ENCODE measurements around the gene HIPK2. TPM values are rescaled to one million over a fixed set of nuclear protein-coding genes. Genes with fewer than 3 reads are reported as not detected.

The HIPK2 gene
- total and polyA plus RNA-seq, 2 of the 4 experiments (the other 2 are of a cell fraction) = 22.0 to 27.1 TPM

DNA sequence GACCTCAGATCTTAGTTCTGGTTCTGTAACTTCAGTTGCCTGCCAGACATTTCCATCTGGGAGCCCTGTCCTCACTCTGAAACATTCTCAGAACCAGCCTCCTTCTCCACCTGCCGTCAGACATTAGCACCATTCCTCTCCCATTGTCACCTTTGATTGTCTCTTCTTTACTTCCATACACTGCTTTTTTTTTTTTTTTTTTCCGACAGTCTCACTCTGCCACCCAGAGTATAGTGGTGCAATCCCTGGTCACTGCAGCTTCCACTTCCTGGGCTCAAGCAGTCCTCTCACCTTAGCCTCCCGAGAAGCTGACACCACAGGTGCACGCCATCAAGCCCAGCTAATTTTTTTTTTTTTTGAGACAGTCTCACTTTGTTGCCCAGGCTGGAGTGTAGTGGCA is 21.1 kb upstream of the HIPK2 start:
- Histone ChIP-seq H4K8ac (ENCODE audit: low read depth in 2 of 2, low read length in 2 of 2) (no peak overlapping the region), H3K18ac (ENCODE audit: low read depth, low read length) (0 out of 2 replicates have a peak overlapping the region, but pooled peaks have one; percentile 8), H3K4me2 (ENCODE audit: low read depth, low read length) (no peak overlapping the region), H3K4me3 (ENCODE audit: insufficient read depth, low read depth, low read length) (no peak overlapping the region), H2AK5ac (ENCODE audit: low read depth, low read length) (no peak overlapping the region), H4K91ac (ENCODE audit: insufficient read depth, low read depth, low read length) (no peak overlapping the region), H4K20me1 (ENCODE audit: insufficient read depth, low read length) (no peaks in the 10 kb centered on the region), H3K4ac (ENCODE audit: low read depth, low read length) (no peak overlapping the region), H2AFZ (replicated peaks; ENCODE audit: low read length, poor library complexity) (no peak overlapping the region), H3K9me3 (ENCODE audit: control insufficient read depth, insufficient read depth, low read length) (peaks cover 2% of the 10 kb centered on the region; the same call in 1 of the 2 replicates), H3K23ac (ENCODE audit: low read depth, low read length) (no peak overlapping the region), H3K27ac (ENCODE audit: insufficient read depth, low read length) (no peak overlapping the region), H4K5ac (ENCODE audit: low read depth, low read length) (no peak overlapping the region), H3K36me3 (ENCODE audit: control insufficient read depth, insufficient read depth, low read length) (peaks cover 7% of the 10 kb centered on the region), H3K14ac (replicated peaks; ENCODE audit: low read depth, low read length) (no peak overlapping the region), H2BK15ac (ENCODE audit: low read depth, low read length) (no peak overlapping the region), H3K79me1 (ENCODE audit: low read depth in 1 of 2, low read length in 2 of 2) (0 out of 4 replicates have a peak, but pooled peaks cover 0 to 7% of the 10 kb centered on the region in 2 experiments), H3K27me3 (ENCODE audit: control insufficient read depth, insufficient read depth, low read length) (no peaks in the 10 kb centered on the region), H2BK20ac (ENCODE audit: low read depth, low read length) (no peak overlapping the region), H3K4me1 (ENCODE audit: control insufficient read depth, insufficient read depth, low read length) (peaks cover 8% of the 10 kb centered on the region), H3K9ac (ENCODE audit: low read depth, low read length) (no peak overlapping the region), H3K56ac (ENCODE audit: extremely low read depth, insufficient read depth, low read length) (no peak overlapping the region), H2BK5ac (ENCODE audit: low read depth, low read length, poor library complexity, severe bottlenecking) (no peak overlapping the region), H2BK120ac (ENCODE audit: low read depth, low read length) (no peak overlapping the region), H2AK9ac (replicated peaks; ENCODE audit: low read depth, low read length, poor library complexity) (no peak overlapping the region), H3K9me1 (ENCODE audit: insufficient read depth, low read length) (no peaks in the 10 kb centered on the region)
- TF ChIP-seq, protein P1, sequence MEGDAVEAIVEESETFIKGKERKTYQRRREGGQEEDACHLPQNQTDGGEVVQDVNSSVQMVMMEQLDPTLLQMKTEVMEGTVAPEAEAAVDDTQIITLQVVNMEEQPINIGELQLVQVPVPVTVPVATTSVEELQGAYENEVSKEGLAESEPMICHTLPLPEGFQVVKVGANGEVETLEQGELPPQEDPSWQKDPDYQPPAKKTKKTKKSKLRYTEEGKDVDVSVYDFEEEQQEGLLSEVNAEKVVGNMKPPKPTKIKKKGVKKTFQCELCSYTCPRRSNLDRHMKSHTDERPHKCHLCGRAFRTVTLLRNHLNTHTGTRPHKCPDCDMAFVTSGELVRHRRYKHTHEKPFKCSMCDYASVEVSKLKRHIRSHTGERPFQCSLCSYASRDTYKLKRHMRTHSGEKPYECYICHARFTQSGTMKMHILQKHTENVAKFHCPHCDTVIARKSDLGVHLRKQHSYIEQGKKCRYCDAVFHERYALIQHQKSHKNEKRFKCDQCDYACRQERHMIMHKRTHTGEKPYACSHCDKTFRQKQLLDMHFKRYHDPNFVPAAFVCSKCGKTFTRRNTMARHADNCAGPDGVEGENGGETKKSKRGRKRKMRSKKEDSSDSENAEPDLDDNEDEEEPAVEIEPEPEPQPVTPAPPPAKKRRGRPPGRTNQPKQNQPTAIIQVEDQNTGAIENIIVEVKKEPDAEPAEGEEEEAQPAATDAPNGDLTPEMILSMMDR (conservative IDR thresholded peaks at IDR 0.05; ENCODE audit: low read depth, low read length) = no peak
- TF ChIP-seq RAD21 (IDR thresholded peaks at IDR 0.05; ENCODE audit: low read length) = no peak
- no peak for TF ChIP-seq RCOR1 (IDR thresholded peaks at IDR 0.05; ENCODE audit: insufficient replicate concordance, low read length)
- TF ChIP-seq RFX5 (IDR thresholded peaks at IDR 0.05; ENCODE audit: low read depth, low read length) = no peak
- no peak for TF ChIP-seq SMC3 (IDR thresholded peaks at IDR 0.05; ENCODE audit: low read depth, low read length)
- TF ChIP-seq POLR2A (IDR thresholded peaks at IDR 0.05; ENCODE audit: low read depth, low read length) = no peak
- TF ChIP-seq, protein P2, sequence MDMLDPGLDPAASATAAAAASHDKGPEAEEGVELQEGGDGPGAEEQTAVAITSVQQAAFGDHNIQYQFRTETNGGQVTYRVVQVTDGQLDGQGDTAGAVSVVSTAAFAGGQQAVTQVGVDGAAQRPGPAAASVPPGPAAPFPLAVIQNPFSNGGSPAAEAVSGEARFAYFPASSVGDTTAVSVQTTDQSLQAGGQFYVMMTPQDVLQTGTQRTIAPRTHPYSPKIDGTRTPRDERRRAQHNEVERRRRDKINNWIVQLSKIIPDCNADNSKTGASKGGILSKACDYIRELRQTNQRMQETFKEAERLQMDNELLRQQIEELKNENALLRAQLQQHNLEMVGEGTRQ (IDR thresholded peaks at IDR 0.05; ENCODE audit: low read depth, low read length) = no peak
- no peak for TF ChIP-seq MAFK (IDR thresholded peaks at IDR 0.05; ENCODE audit: low read depth, low read length)
- TF ChIP-seq MXI1 (IDR thresholded peaks at IDR 0.05; ENCODE audit: borderline replicate concordance, low read depth, low read length) = no peak
- TF ChIP-seq BHLHE40 (IDR thresholded peaks at IDR 0.05; ENCODE audit: low read depth, low read length) = no peak
- no peak for TF ChIP-seq MAZ (IDR thresholded peaks at IDR 0.05; ENCODE audit: borderline replicate concordance, low read depth, low read length)
- TF ChIP-seq ELK1 (IDR thresholded peaks at IDR 0.05; ENCODE audit: borderline replicate concordance, low read depth, low read length) = no peak
- TF ChIP-seq CHD1 (IDR thresholded peaks at IDR 0.05; ENCODE audit: low read depth, low read length) = no peak
- TF ChIP-seq FOS (IDR thresholded peaks at IDR 0.05; ENCODE audit: low read depth, low read length) = no peak
- TF ChIP-seq NFE2L2 (IDR thresholded peaks at IDR 0.05; ENCODE audit: low read depth, low read length) = no peak
- TF ChIP-seq CEBPB (IDR thresholded peaks at IDR 0.05; ENCODE audit: low read depth, low read length) = no peak
- intact Hi-C loops (cut with micrococcal nuclease) = no loop called here
- in situ Hi-C loops (cut with MboI; ENCODE audit: low sequenced_read_pairs) = no loop called here
- 100% methylated on average over 2 of the region's 4 CpGs; no CpG with 5 or more reads in 1 of the 2 experiments for WGBS, 2 experiments (ENCODE audit: extremely low coverage in 2 of 2, insufficient read length in 1 of 2)
- DNase-seq (no peak), ATAC-seq (ENCODE audit: low read depth) (no peak)
- CTCF ChIA-PET = interaction anchor here (0.6 kb wide), 1 partner anchor 180 kb away, joined by 4 read pairs; no protein-coding TSS in a partner anchor
- POLR2A ChIA-PET (ENCODE audit: unreplicated experiment) = no interaction called here
- no TSS peak for BruUV-seq (replicated peaks)
- dilution Hi-C loops (cut with HindIII; ENCODE audit: low sequenced_read_pairs, unreplicated experiment) = no loop called here

Data from IMR-90 (cell line).